NCI-H2171 (cell line): Measurements from ENCODE around the gene TLR5.
A peak's percentile ranks its signal among the peaks of the same experiment; 100 is the strongest.

Source experiments
- DNase-seq: peaks from one replicate; lab custom pipeline; 2025; lab: John Stamatoyannopoulos, UW

TLR5 gene

GRCh38 chr1:223110952-223111351 is 32.1 kb downstream of the TLR5 start:
- DNase-seq, result no peak

- no peak for DNase-seq
These were observed 33.4 kb downstream of the TLR5 start for GRCh38 chr1:223109581-223110026.

- no peak for DNase-seq
These were observed 36.2 kb downstream of the TLR5 start for GRCh38 chr1:223106856-223107255.

GRCh38 chr1:223105568-223105967 is 37.5 kb downstream of the TLR5 start:
- DNase-seq, result no peak

GRCh38 chr1:223102797-223103533 is 40.1 kb downstream of the TLR5 start:
- DNase-seq, result no peak

- no peak for DNase-seq
These were observed 45.3 kb downstream of the TLR5 start for GRCh38 chr1:223097713-223098112.

- DNase-seq, result no peak
These were observed 47.2 kb downstream of the TLR5 start for GRCh38 chr1:223095870-223096269.

- DNase-seq, result no peak
These were observed 51.2 kb downstream of the TLR5 start for GRCh38 chr1:223091896-223092295.

GRCh38 chr1:223089250-223089649 is 53.8 kb downstream of the TLR5 start:
- DNase-seq, result no peak

- no peak for DNase-seq
These were observed 54.3 kb downstream of the TLR5 start for GRCh38 chr1:223088713-223089240.

- DNase-seq, result no peak
These were observed 55.5 kb downstream of the TLR5 start for GRCh38 chr1:223087291-223088255.

GRCh38 chr1:223084464-223084866 is 58.6 kb downstream of the TLR5 start:
- DNase-seq, result peak; percentile 29

GRCh38 chr1:223083831-223084230 is 59.2 kb downstream of the TLR5 start:
- DNase-seq, result no peak

GRCh38 chr1:223082914-223083313 is 60.1 kb downstream of the TLR5 start:
- no peak for DNase-seq

- DNase-seq, result peak; percentile 95
These were observed 61.7 kb downstream of the TLR5 start for GRCh38 chr1:223081181-223081994.

GRCh38 chr1:223079498-223079897 is 63.5 kb downstream of the TLR5 start:
- DNase-seq, result no peak

GRCh38 chr1:223077247-223077833 is 65.7 kb downstream of the TLR5 start:
- DNase-seq, result no peak

GRCh38 chr1:223076362-223076761 is 66.7 kb downstream of the TLR5 start:
- DNase-seq, result no peak

- no peak for DNase-seq
These were observed 67.2 kb downstream of the TLR5 start for GRCh38 chr1:223075834-223076233.

GRCh38 chr1:223074445-223075300 is 68.4 kb downstream of the TLR5 start:
- no peak for DNase-seq
